IMR-90 (cell line): ENCODE results near the gene GLP2R. TPM values are rescaled to one million over a fixed set of nuclear protein-coding genes. Genes with fewer than 3 reads are reported as not detected.

Experiments used
- ATAC-seq: fragments of 200-7000 bp; cut with Tn5 transposase; 2 replicates; pipeline ENCODE4 v1.9.1; 2020; ENCODE audit warnings: low read depth, mild to moderate bottlenecking, moderate library complexity
- BruUV-seq: library from RNA; stranded (reverse); fragments of 400-500 nt; replicated peaks from 2 replicates; lab custom pipeline; 2021; lab: Mats Ljungman, UMichigan
- CTCF ChIA-PET: fragments of 300-600 bp; formaldehyde crosslinking; extraction: SDS; loops from one replicate; lab custom pipeline; 2021; ENCODE audit warnings: antibody characterized with exemption; lab: Yijun Ruan, JAX
- POLR2A ChIA-PET: fragments of 300-600 bp; sonication (Branson Sonifier 250); formaldehyde crosslinking; loops from one replicate; lab custom pipeline; 2022; ENCODE audit warnings: antibody characterized with exemption; ENCODE audit not compliant: unreplicated experiment; lab: Charles Lee
- DNase-seq: peaks from one replicate; pipeline ENCODE4 v3.0.0; 2013
- H2AFZ ChIP-seq: replicated peaks from 2 replicates; pipeline ENCODE3; 2013; ENCODE audit warnings: low read length, mild to moderate bottlenecking; ENCODE audit not compliant: poor library complexity
- H2AK5ac ChIP-seq: 2 replicates; pipeline ENCODE4 v1.6.1; 2013; ENCODE audit warnings: low read depth, low read length, inconsistent platforms
- H2AK9ac ChIP-seq: replicated peaks from 2 replicates; pipeline ENCODE3; 2013; ENCODE audit warnings: mild to moderate bottlenecking, low read depth, low read length, moderate library complexity; ENCODE audit not compliant: poor library complexity
- H2BK120ac ChIP-seq: 2 replicates; pipeline ENCODE4 v1.6.1; 2013; ENCODE audit warnings: low read depth, low read length, inconsistent platforms
- H2BK15ac ChIP-seq: 3 replicates; pipeline ENCODE4 v1.6.1; 2013; ENCODE audit warnings: low read depth, low read length, inconsistent platforms
- H2BK20ac ChIP-seq: 2 replicates; pipeline ENCODE4 v1.6.1; 2013; ENCODE audit warnings: low read depth, mild to moderate bottlenecking, inconsistent platforms, low read length, moderate library complexity
- H2BK5ac ChIP-seq: 2 replicates; pipeline ENCODE4 v1.6.1; 2013; ENCODE audit warnings: mild to moderate bottlenecking, low read depth, low read length, inconsistent platforms; ENCODE audit not compliant: poor library complexity, severe bottlenecking
- H3K14ac ChIP-seq: replicated peaks from 2 replicates; pipeline ENCODE4 v1.6.1; 2013; ENCODE audit warnings: low read depth, low read length, inconsistent platforms
- H3K18ac ChIP-seq: 2 replicates; pipeline ENCODE4 v1.6.1; 2013; ENCODE audit warnings: low read depth, low read length, control low read depth
- H3K23ac ChIP-seq: 2 replicates; pipeline ENCODE4 v1.6.1; 2013; ENCODE audit warnings: low read depth, low read length, inconsistent platforms
- H3K27ac ChIP-seq: 2 replicates; pipeline ENCODE4 v1.5.1; 2013; ENCODE audit warnings: mild to moderate bottlenecking, control low read depth, low read length; ENCODE audit not compliant: insufficient read depth
- H3K27me3 ChIP-seq: 2 replicates; pipeline ENCODE4 v1.6.1; 2013; ENCODE audit warnings: low read length; ENCODE audit not compliant: control insufficient read depth, insufficient read depth
- H3K36me3 ChIP-seq: 2 replicates; pipeline ENCODE4 v1.6.1; 2013; ENCODE audit warnings: low read length, mixed read lengths; ENCODE audit not compliant: control insufficient read depth, insufficient read depth
- H3K4ac ChIP-seq: 2 replicates; pipeline ENCODE4 v1.6.1; 2013; ENCODE audit warnings: low read depth, low read length, inconsistent platforms
- H3K4me1 ChIP-seq: 2 replicates; pipeline ENCODE4 v1.6.1; 2013; ENCODE audit warnings: low read length, mixed read lengths; ENCODE audit not compliant: control insufficient read depth, insufficient read depth
- H3K4me2 ChIP-seq: 2 replicates; pipeline ENCODE4 v1.6.1; 2013; ENCODE audit warnings: low read depth, mild to moderate bottlenecking, control low read depth, low read length, moderate library complexity
- H3K4me3 ChIP-seq: 2 replicates; pipeline ENCODE4 v1.5.1; 2013; ENCODE audit warnings: low read depth, mild to moderate bottlenecking, control low read depth, low read length, moderate library complexity; ENCODE audit not compliant: insufficient read depth
- H3K56ac ChIP-seq: 2 replicates; pipeline ENCODE4 v1.6.1; 2013; ENCODE audit warnings: low read length, inconsistent platforms; ENCODE audit not compliant: insufficient read depth; ENCODE audit errors: extremely low read depth
- H3K79me1 ChIP-seq, 2 experiments: 2 replicates each; pipeline ENCODE4 v1.6.1; 2013; ENCODE audit warnings: low read length in 2 of 2, inconsistent platforms in 1 of 2, low read depth in 1 of 2
- H3K9ac ChIP-seq: 2 replicates; pipeline ENCODE4 v1.6.1; 2013; ENCODE audit warnings: low read depth, low read length, control low read depth
- H3K9me1 ChIP-seq: 2 replicates; pipeline ENCODE4 v1.6.1; 2013; ENCODE audit warnings: low read length, inconsistent platforms; ENCODE audit not compliant: insufficient read depth
- H3K9me3 ChIP-seq: 2 replicates; pipeline ENCODE4 v1.6.1; 2013; ENCODE audit warnings: low read length; ENCODE audit not compliant: control insufficient read depth, insufficient read depth
- H4K20me1 ChIP-seq: 2 replicates; pipeline ENCODE4 v1.6.1; 2013; ENCODE audit warnings: low read length, inconsistent platforms; ENCODE audit not compliant: insufficient read depth
- H4K5ac ChIP-seq: 2 replicates; pipeline ENCODE4 v1.6.1; 2013; ENCODE audit warnings: mild to moderate bottlenecking, low read depth, low read length, control low read depth
- H4K8ac ChIP-seq, 2 experiments: 2 replicates each; pipeline ENCODE4 v1.6.1; 2013; ENCODE audit warnings: low read depth in 2 of 2, low read length in 2 of 2, control low read depth in 1 of 2, inconsistent platforms in 1 of 2
- H4K91ac ChIP-seq: 2 replicates; pipeline ENCODE4 v1.6.1; 2013; ENCODE audit warnings: low read depth, low read length, inconsistent platforms; ENCODE audit not compliant: insufficient read depth
- BHLHE40 ChIP-seq: fragments of 150-350 bp; IDR thresholded peaks from 2 replicates; pipeline ENCODE4 v1.6.1; 2016; ENCODE audit warnings: mild to moderate bottlenecking, low read depth, low read length
- CEBPB ChIP-seq: IDR thresholded peaks from 2 replicates; pipeline ENCODE4 v1.6.1; 2012; ENCODE audit warnings: low read depth, low read length, improper control_type of control experiment
- CHD1 ChIP-seq: IDR thresholded peaks from 2 replicates; pipeline ENCODE4 v1.6.1; 2012; ENCODE audit warnings: low read depth, low read length, improper control_type of control experiment
- FOS ChIP-seq: fragments of 150-350 bp; IDR thresholded peaks from 2 replicates; pipeline ENCODE4 v1.6.1; 2016; ENCODE audit warnings: low read depth, low read length
- MAFK ChIP-seq: IDR thresholded peaks from 2 replicates; pipeline ENCODE4 v1.6.1; 2012; ENCODE audit warnings: low read depth, low read length, improper control_type of control experiment
- MAZ ChIP-seq: IDR thresholded peaks from 2 replicates; pipeline ENCODE4 v1.6.1; 2012; ENCODE audit warnings: low read depth, mild to moderate bottlenecking, low read length, improper control_type of control experiment, moderate library complexity, borderline replicate concordance
- MXI1 ChIP-seq: IDR thresholded peaks from 2 replicates; pipeline ENCODE4 v1.6.1; 2012; ENCODE audit warnings: low read depth, mild to moderate bottlenecking, low read length, moderate library complexity, borderline replicate concordance
- NFE2L2 ChIP-seq: fragments of 150-350 bp; IDR thresholded peaks from 2 replicates; pipeline ENCODE4 v1.6.1; 2016; ENCODE audit warnings: low read depth, mild to moderate bottlenecking, low read length
- POLR2A ChIP-seq: IDR thresholded peaks from 2 replicates; pipeline ENCODE4 v1.6.1; 2012; ENCODE audit warnings: mild to moderate bottlenecking, low read depth, low read length
- RAD21 ChIP-seq: IDR thresholded peaks from 2 replicates; pipeline ENCODE4 v1.6.1; 2012; ENCODE audit warnings: low read length, improper control_type of control experiment
- RFX5 ChIP-seq: IDR thresholded peaks from 2 replicates; pipeline ENCODE4 v1.8.0; 2012; ENCODE audit warnings: low read depth, mild to moderate bottlenecking, low read length, moderate library complexity
- SMC3 ChIP-seq: fragments of 150-350 bp; IDR thresholded peaks from 2 replicates; pipeline ENCODE4 v1.6.1; 2016; ENCODE audit warnings: low read depth, mild to moderate bottlenecking, antibody characterized with exemption, low read length, moderate library complexity
- WGBS, 2 experiments: methylation state at CpG; one replicate each; pipeline versions ENCODE4 v1.1.5 to v1.1.7; 2013; ENCODE audit warnings: missing lambda C conversion rate in 2 of 2; ENCODE audit not compliant: insufficient read length in 1 of 2; ENCODE audit errors: extremely low coverage in 2 of 2; 5-methylcytosine and 5-hydroxymethylcytosine counted together
- dilution Hi-C: fragments of 300-500 bp; cut with HindIII; formaldehyde crosslinking; loops from one replicate; pipeline ENCODE4 v1.14.3; 2018; ENCODE audit warnings: low sequenced_read_pairs; ENCODE audit not compliant: unreplicated experiment
- in situ Hi-C: fragments of 300-500 bp; cut with MboI; formaldehyde crosslinking; loops from 3 replicates; pipeline ENCODE4 v1.14.3; 2019; ENCODE audit warnings: low sequenced_read_pairs, inconsistent platforms, mixed read lengths
- intact Hi-C: fragments of 100-400 bp; cut with micrococcal nuclease; formaldehyde crosslinking; loops from 2 replicates; pipeline ENCODE4 v1.10.0; 2022
- polyA plus RNA-seq, 3 experiments: library from polyadenylated mRNA; depleted of rRNA; stranded (reverse); fragments of >200 nt; gene quantifications; 2 replicates each; pipeline ENCODE4 v1.2.3, GENCODE V29; 2012; ENCODE audit warnings: low replicate concordance in 1 of 3
- total RNA-seq: library from RNA; depleted of rRNA; stranded (reverse); fragments of >200 nt; gene quantifications from 2 replicates; pipeline ENCODE4 v1.2.3, GENCODE V29; 2012
- TF ChIP-seq, protein P1 (sequence below): fragments of 150-350 bp; IDR thresholded peaks from 2 replicates; pipeline ENCODE4 v1.6.1; 2017; ENCODE audit warnings: mild to moderate bottlenecking, antibody characterized with exemption, low read length, low read depth
- TF ChIP-seq, protein P2 (sequence below): conservative IDR thresholded peaks from 2 replicates; pipeline ENCODE4 v1.5.1; 2012; ENCODE audit warnings: mild to moderate bottlenecking, low read depth, low read length, improper control_type of control experiment

Gene GLP2R
- total and polyA plus RNA-seq, 2 of the 4 experiments (the other 2 are of a cell fraction) = 0.07 TPM; not detected in 1

DNA sequence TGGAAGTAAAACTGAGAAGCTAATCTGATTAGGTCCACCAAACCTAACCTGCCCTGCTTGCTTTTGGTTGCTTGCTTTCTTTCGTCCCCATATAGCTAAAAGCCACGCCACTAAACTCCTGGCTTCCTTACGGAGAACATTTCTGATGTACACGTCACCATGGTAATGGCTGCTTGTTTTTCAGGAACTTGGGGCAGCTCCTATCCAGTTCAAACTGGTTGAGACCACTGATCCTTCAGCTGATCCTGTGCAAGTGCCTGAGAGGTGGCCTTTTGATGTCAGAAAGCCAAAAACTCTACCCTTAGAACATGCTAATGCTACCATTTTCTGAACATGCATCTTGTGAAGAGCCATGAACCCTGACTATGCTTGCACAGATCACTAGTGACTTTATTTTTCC, 20.0 kb upstream of the GLP2R start:
- no peak overlapping the region for H2BK120ac ChIP-seq
- H3K4me3 ChIP-seq = no peak overlapping the region
- no peaks in the 10 kb centered on the region for H3K79me1 ChIP-seq
- H2BK5ac ChIP-seq = no peak overlapping the region
- H2AK9ac ChIP-seq = no peak overlapping the region
- no peak overlapping the region for H3K23ac ChIP-seq
- no peak overlapping the region for H4K8ac ChIP-seq
- H2AFZ ChIP-seq = no peak overlapping the region
- H3K9me3 ChIP-seq = peaks cover 4% of the 10 kb centered on the region; the same call in 1 of the 2 replicates
- WGBS, 2 experiments = 34% methylated on average over 4 of the region's 4 CpGs; no CpG with 5 or more reads in 1 of the 2 experiments
- no peak overlapping the region for H4K5ac ChIP-seq
- H2BK15ac ChIP-seq = no peak overlapping the region
- no peak for ATAC-seq
- POLR2A ChIA-PET = no interaction called here
- H3K4me1 ChIP-seq = no peaks in the 10 kb centered on the region
- no peak overlapping the region for H3K27ac ChIP-seq
- H3K4me2 ChIP-seq = no peak overlapping the region
- dilution Hi-C loops = no loop called here
- CTCF ChIA-PET = no interaction called here
- H3K14ac ChIP-seq = no peak overlapping the region
- H4K91ac ChIP-seq = no peak overlapping the region
- H3K36me3 ChIP-seq = no peaks in the 10 kb centered on the region
- H3K18ac ChIP-seq = no peak overlapping the region
- H2AK5ac ChIP-seq = no peak overlapping the region
- no peak for TF ChIP-seq FOS
- no peak for TF ChIP-seq SMC3
- TF ChIP-seq MAZ = no peak
- no peak for TF ChIP-seq BHLHE40
- TF ChIP-seq, protein P1, sequence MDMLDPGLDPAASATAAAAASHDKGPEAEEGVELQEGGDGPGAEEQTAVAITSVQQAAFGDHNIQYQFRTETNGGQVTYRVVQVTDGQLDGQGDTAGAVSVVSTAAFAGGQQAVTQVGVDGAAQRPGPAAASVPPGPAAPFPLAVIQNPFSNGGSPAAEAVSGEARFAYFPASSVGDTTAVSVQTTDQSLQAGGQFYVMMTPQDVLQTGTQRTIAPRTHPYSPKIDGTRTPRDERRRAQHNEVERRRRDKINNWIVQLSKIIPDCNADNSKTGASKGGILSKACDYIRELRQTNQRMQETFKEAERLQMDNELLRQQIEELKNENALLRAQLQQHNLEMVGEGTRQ = no peak
- TF ChIP-seq MXI1 = no peak
- no peak for TF ChIP-seq RFX5
- TF ChIP-seq, protein P2, sequence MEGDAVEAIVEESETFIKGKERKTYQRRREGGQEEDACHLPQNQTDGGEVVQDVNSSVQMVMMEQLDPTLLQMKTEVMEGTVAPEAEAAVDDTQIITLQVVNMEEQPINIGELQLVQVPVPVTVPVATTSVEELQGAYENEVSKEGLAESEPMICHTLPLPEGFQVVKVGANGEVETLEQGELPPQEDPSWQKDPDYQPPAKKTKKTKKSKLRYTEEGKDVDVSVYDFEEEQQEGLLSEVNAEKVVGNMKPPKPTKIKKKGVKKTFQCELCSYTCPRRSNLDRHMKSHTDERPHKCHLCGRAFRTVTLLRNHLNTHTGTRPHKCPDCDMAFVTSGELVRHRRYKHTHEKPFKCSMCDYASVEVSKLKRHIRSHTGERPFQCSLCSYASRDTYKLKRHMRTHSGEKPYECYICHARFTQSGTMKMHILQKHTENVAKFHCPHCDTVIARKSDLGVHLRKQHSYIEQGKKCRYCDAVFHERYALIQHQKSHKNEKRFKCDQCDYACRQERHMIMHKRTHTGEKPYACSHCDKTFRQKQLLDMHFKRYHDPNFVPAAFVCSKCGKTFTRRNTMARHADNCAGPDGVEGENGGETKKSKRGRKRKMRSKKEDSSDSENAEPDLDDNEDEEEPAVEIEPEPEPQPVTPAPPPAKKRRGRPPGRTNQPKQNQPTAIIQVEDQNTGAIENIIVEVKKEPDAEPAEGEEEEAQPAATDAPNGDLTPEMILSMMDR = no peak
- no peak for TF ChIP-seq CEBPB
- no peak for TF ChIP-seq NFE2L2
- no peak for TF ChIP-seq MAFK
- TF ChIP-seq POLR2A = no peak
- TF ChIP-seq CHD1 = no peak
- TF ChIP-seq RAD21 = no peak
- DNase-seq = no peak
- no peak overlapping the region for H3K4ac ChIP-seq
- in situ Hi-C loops = no loop called here
- H4K20me1 ChIP-seq = no peaks in the 10 kb centered on the region
- no peaks in the 10 kb centered on the region for H3K9me1 ChIP-seq
- BruUV-seq = no TSS peak
- H3K27me3 ChIP-seq = no peaks in the 10 kb centered on the region
- intact Hi-C loops = no loop called here
- H3K9ac ChIP-seq = no peak overlapping the region
- no peak overlapping the region for H2BK20ac ChIP-seq
- H3K56ac ChIP-seq = no peak overlapping the region
